K562 (cell line): Measurements from ENCODE around the gene ZNF429. TPM values are rescaled to one million over a fixed set of nuclear protein-coding genes. Genes with fewer than 3 reads are reported as not detected.

Experiments
- ATAC-seq: fragments of 200-7000 bp; cut with Tn5 transposase; 3 replicates; pipeline ENCODE4 v1.9.1; 2020; ENCODE audit warnings: moderate library complexity
- BruUV-seq: library from RNA; stranded (reverse); fragments of 400-500 nt; replicated peaks from 2 replicates; lab custom pipeline; 2021; lab: Mats Ljungman, UMichigan
- CTCF ChIA-PET: fragments of 300-600 bp; formaldehyde crosslinking; extraction: SDS; loops from one replicate; lab custom pipeline; 2021; ENCODE audit warnings: low intra/inter-chr PET ratio; lab: Yijun Ruan, JAX
- POLR2A ChIA-PET: fragments of 300-600, 350-650 bp; sonication (Branson Sonifier 250); formaldehyde crosslinking; extraction: SDS; loops from one replicate; lab custom pipeline; 2021; ENCODE audit warnings: antibody characterized with exemption, inconsistent platforms; lab: Yijun Ruan, JAX
- DNase-seq, 4 experiments: peaks; one replicate each; pipeline versions ENCODE4 v3.0.0 to v3.0.0-alpha.2; 2011 to 2018; ENCODE audit warnings: low spot score in 3 of 4, mixed read lengths in 3 of 4; ENCODE audit errors: extremely low read depth in 1 of 4
- FAIRE-seq: peaks from 2 replicates; lab custom pipeline; 2011; peaks lifted over from hg19 to GRCh38; lab: Jason Lieb, UNC
- H2AFZ ChIP-seq: 2 replicates; pipeline ENCODE4 v1.6.0; 2011; ENCODE audit warnings: low read depth, low read length, control low read depth, inconsistent platforms
- H3K27ac ChIP-seq: fragments of 200-600 bp; 3 replicates; pipeline ENCODE4 v1.8.0; 2011; ENCODE audit warnings: low read depth, mild to moderate bottlenecking, control low read depth, inconsistent platforms, low read length, moderate library complexity, mixed read lengths; ENCODE audit errors: extremely low read depth
- H3K27me3 ChIP-seq, 2 experiments: fragments of 300-600 bp in 1 of 2; 2 replicates in 1 of 2; 3 replicates in 1 of 2; pipeline versions ENCODE4 v1.6.0 to v1.8.0; 2011; ENCODE audit warnings: inconsistent platforms in 2 of 2, low read length in 2 of 2, mild to moderate bottlenecking in 1 of 2, mixed read lengths in 1 of 2, moderate library complexity in 1 of 2; ENCODE audit not compliant: control insufficient read depth in 2 of 2, insufficient read depth in 2 of 2
- H3K36me3 ChIP-seq: fragments of 300-600 bp; 3 replicates; pipeline ENCODE4 v1.8.0; 2011; ENCODE audit warnings: mild to moderate bottlenecking, low read length, inconsistent platforms; ENCODE audit not compliant: control insufficient read depth, insufficient read depth
- H3K4me1 ChIP-seq, 2 experiments: fragments of 200-600 bp in 1 of 2; replicated peaks in 1 of 2; 2 replicates in 1 of 2; 3 replicates in 1 of 2; pipeline versions ENCODE4 v1.5.1 to v1.8.0; 2011; ENCODE audit warnings: inconsistent platforms in 2 of 2, low read length in 2 of 2, mild to moderate bottlenecking in 1 of 2, mixed read lengths in 1 of 2, moderate library complexity in 1 of 2; ENCODE audit not compliant: control insufficient read depth in 2 of 2, insufficient read depth in 2 of 2
- H3K4me2 ChIP-seq: 2 replicates; pipeline ENCODE4 v1.6.1; 2011; ENCODE audit warnings: low read length, control low read depth, inconsistent platforms, mixed read lengths; ENCODE audit not compliant: insufficient read depth
- H3K4me3 ChIP-seq: fragments of 200-600 bp; sonication (generic), shearing (Covaris generic); 2 replicates; pipeline ENCODE4 v1.5.1; 2016; ENCODE audit warnings: control low read depth, inconsistent platforms
- H3K79me2 ChIP-seq: fragments of 200-600 bp; 3 replicates; pipeline ENCODE4 v1.8.0; 2011; ENCODE audit warnings: low read length, inconsistent platforms; ENCODE audit not compliant: control insufficient read depth, insufficient read depth
- H3K9ac ChIP-seq, 2 experiments: 2 replicates each; pipeline versions ENCODE4 v1.6.0 to v1.6.1; 2011; ENCODE audit warnings: low read depth in 2 of 2, low read length in 2 of 2, control low read depth in 1 of 2, inconsistent platforms in 1 of 2, mild to moderate bottlenecking in 1 of 2, mixed read lengths in 1 of 2; ENCODE audit not compliant: insufficient read depth in 1 of 2
- H3K9me1 ChIP-seq: one replicate; pipeline ENCODE4 v1.6.0; 2011; ENCODE audit warnings: inconsistent platforms, mild to moderate bottlenecking, low read length, moderate library complexity; ENCODE audit not compliant: control insufficient read depth, insufficient read depth
- H3K9me3 ChIP-seq: replicated peaks from 2 replicates; pipeline ENCODE4 v1.5.1; 2011; ENCODE audit warnings: low read depth, low read length, inconsistent platforms; ENCODE audit not compliant: control insufficient read depth, insufficient read depth
- H4K20me1 ChIP-seq: replicated peaks from 2 replicates; pipeline ENCODE4 v1.6.1; 2011; ENCODE audit warnings: low read length, inconsistent platforms, mixed read lengths; ENCODE audit not compliant: control insufficient read depth, insufficient read depth
- BRCA1 ChIP-seq, 2 experiments: fragments of 450-650 bp in 1 of 2; sonication (generic) in 1 of 2; formaldehyde crosslinking in 1 of 2; IDR thresholded peaks; 2 replicates each; pipeline versions ENCODE4 v1.5.0 to v1.6.1; 2017 to 2020; ENCODE audit warnings: mild to moderate bottlenecking in 1 of 2, missing genetic modification reagents in 1 of 2
- CBX3 ChIP-seq, 2 experiments: IDR thresholded peaks; 1 replicate in 1 of 2; 2 replicates in 1 of 2; pipeline ENCODE4 v1.6.1; 2012; ENCODE audit warnings: inconsistent platforms in 2 of 2, low read length in 2 of 2, borderline replicate concordance in 1 of 2, control low read depth in 1 of 2
- EP300 ChIP-seq: IDR thresholded peaks from 2 replicates; pipeline ENCODE4 v1.6.1; 2012; ENCODE audit warnings: low read length, improper control_type of control experiment
- ILK ChIP-seq: fragments of 450-650 bp; IDR thresholded peaks from 2 replicates; pipeline ENCODE4 v1.6.1; 2016; ENCODE audit warnings: missing genetic modification characterization, low read depth, mild to moderate bottlenecking, missing compliant biosample characterization, moderate library complexity, borderline replicate concordance
- RBM25 ChIP-seq: fragments of 200-400 bp; formaldehyde crosslinking; IDR thresholded peaks from 2 replicates; pipeline ENCODE4 v1.6.1; 2018; ENCODE audit warnings: low read length, low read depth, moderate library complexity; ENCODE audit not compliant: severe bottlenecking
- TBP ChIP-seq: optimal IDR thresholded peaks from 2 replicates; pipeline ENCODE3; 2011; ENCODE audit warnings: low read depth, low read length, improper control_type of control experiment
- ZNF146 ChIP-seq: IDR thresholded peaks from one replicate; pipeline ENCODE4 v1.6.1; 2018; ENCODE audit warnings: missing compliant biosample characterization; ENCODE audit not compliant: unreplicated experiment
- ZNF551 ChIP-seq: fragments of 250-450 bp; sonication (Bioruptor Pico); IDR thresholded peaks from 2 replicates; pipeline ENCODE4 v1.5.0; 2021; ENCODE audit warnings: mild to moderate bottlenecking, moderate library complexity
- WGBS: fragments of 100-300 bp; shearing (Covaris generic); methylation state at CpG from one replicate; pipeline ENCODE4 v1.1.6; 2016; ENCODE audit warnings: low coverage, mixed read lengths; ENCODE audit not compliant: insufficient coverage; ENCODE audit errors: missing lambda C conversion rate; 5-methylcytosine and 5-hydroxymethylcytosine counted together
- in situ Hi-C: fragments of 300-500 bp; cut with MboI; formaldehyde crosslinking; loops from 4 replicates; pipeline ENCODE4 v1.15.0; 2018; ENCODE audit warnings: inconsistent platforms, mixed read lengths
- intact Hi-C: fragments of 100-400 bp; cut with micrococcal nuclease; formaldehyde crosslinking; loops from 2 replicates; pipeline ENCODE4 v1.14.2; 2022
- polyA plus RNA-seq, 8 experiments: library from polyadenylated mRNA; depleted of rRNA in 4 of 8; stranded (reverse) in 5 of 8; unstranded in 3 of 8; fragments of >200 nt; fragmentation: Nextera tagmentation in 2 of 8; fragmentation: Illumina TruSeq in 1 of 8; extraction: Ambion mirVana in 2 of 8; extraction: Trizol in 1 of 8; gene quantifications; 2 replicates each; pipeline versions ENCODE4 v1.2.1 to v1.2.3, GENCODE V29; 2011 to 2014; ENCODE audit warnings: inconsistent platforms in 1 of 8, missing spikeins in 1 of 8
- total RNA-seq, 7 experiments: library from RNA; depleted of rRNA in 6 of 7; stranded (reverse); fragments of >200 nt in 6 of 7; fragmentation: Illumina TruSeq in 2 of 7; extraction: Trizol in 2 of 7; gene quantifications; 2 replicates each; pipeline versions ENCODE4 v1.2.1 to v1.2.3, GENCODE V29; 2011 to 2021; ENCODE audit warnings: low replicate concordance in 1 of 7

The ZNF429 gene
- total and polyA plus RNA-seq, 9 of the 15 experiments (the other 6 are each of a cell fraction or from before 2014, with no cell fraction given), result 11.4 to 24.5 (median 16.3) TPM

DNA sequence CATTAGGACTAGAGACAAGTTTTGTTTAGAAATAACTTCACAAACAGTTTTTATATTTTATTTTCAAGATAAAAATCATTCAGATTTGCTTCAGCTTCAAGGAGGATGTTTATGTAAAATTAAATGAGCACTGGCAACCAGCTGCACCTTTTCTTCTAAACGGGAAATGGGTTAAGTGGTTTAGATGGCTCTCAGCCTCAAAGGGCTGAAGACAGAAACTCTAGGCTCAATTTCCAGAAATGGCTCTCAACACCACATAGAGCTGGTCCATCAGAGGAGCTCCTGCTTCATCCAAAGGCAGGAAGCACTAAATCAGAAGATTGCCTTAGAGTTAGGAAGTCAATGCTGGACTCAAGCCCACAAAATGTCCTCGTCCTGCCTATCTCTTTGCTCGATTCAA lies 74.7 kb downstream of the ZNF429 start:
- intact Hi-C loops (no loop called here), in situ Hi-C loops (no loop called here)
- Histone ChIP-seq H3K27ac (no peak overlapping the region), H2AFZ (no peak overlapping the region), H3K9me1 (no peaks in the 10 kb centered on the region), H3K9me3 (peaks cover 5% of the 10 kb centered on the region; the same call in 1 of the 2 replicates), H3K4me3 (no peak overlapping the region), H4K20me1 (no peaks in the 10 kb centered on the region), H3K9ac (no peak overlapping the region), H3K4me2 (no peak overlapping the region), H3K4me1 (no peaks in the 10 kb centered on the region), H3K27me3 (no peaks in the 10 kb centered on the region), H3K36me3 (no peaks in the 10 kb centered on the region)
- CTCF ChIA-PET, result no interaction called here
- FAIRE-seq, result no peak
- BruUV-seq, result no TSS peak
- POLR2A ChIA-PET, result interaction anchor here (0.6 to 2.8 kb wide), 4 partner anchors 11 to 118 kb away, joined by 3 to 8 read pairs (median 3); no protein-coding TSS in a partner anchor
- no peak for ATAC-seq
- WGBS, result 30% methylated on average over 3 of the region's 3 CpGs
- no peak for DNase-seq
- TF ChIP-seq BRCA1 (IDR thresholded peaks at IDR 0.05) (no peak), BRCA1 (CRISPR knock-in tag; IDR thresholded peaks at IDR 0.05) (no peak), ILK (tag) (no peak), EP300 (no peak), TBP (no peak)
- TF ChIP-seq, all 486 proteins: peak for 0
- H3K79me2 ChIP-seq, result no peaks in the 10 kb centered on the region

GRCh38 chr19:21580818-21581217 lies 75.4 kb downstream of the ZNF429 start:
- TF ChIP-seq ZNF551 (CRISPR knock-in tag) (no peak), CBX3 (IDR thresholded peaks at IDR 0.05; ENCODE audit: borderline replicate concordance in 1 of 2, low read length in 2 of 2) (peak in 1 of 2 experiments; percentile 31; a peak in 1 of 3 replicates), RBM25 (peak; percentile 79), ZNF146 (CRISPR knock-in tag) (peak; percentile 74)
- Histone ChIP-seq H3K9me1 (no peaks in the 10 kb centered on the region), H3K27ac (no peak overlapping the region), H3K9ac (no peak overlapping the region), H3K36me3 (no peaks in the 10 kb centered on the region), H3K79me2 (no peaks in the 10 kb centered on the region), H2AFZ (no peak overlapping the region), H3K4me2 (no peak overlapping the region), H3K27me3 (no peaks in the 10 kb centered on the region), H3K9me3 (peaks cover 5% of the 10 kb centered on the region; the same call in 1 of the 2 replicates), H4K20me1 (no peaks in the 10 kb centered on the region), H3K4me3 (no peak overlapping the region), H3K4me1 (peaks cover 0 to 4% of the 10 kb centered on the region in 2 experiments; a peak in 1 of 5 replicates)
- no peak for DNase-seq
- intact Hi-C loops (no loop called here), in situ Hi-C loops (no loop called here)
- ChIA-PET POLR2A (interaction anchor here (1.0 to 2.8 kb wide), 3 partner anchors 10 to 119 kb away, joined by 3 to 8 read pairs (median 3); no protein-coding TSS in a partner anchor), CTCF (no interaction called here)
- WGBS, result 57% methylated on average over 1 of the region's 1 CpG
- no peak for FAIRE-seq
- no peak for ATAC-seq
- BruUV-seq, result no TSS peak
